Cortex of kidney (tissue), 1 donor: ENCODE measurements around the gene IGLL5.
"Not testable (repeated sequence)": the region's sequence is repeated elsewhere in the genome, so short reads cannot be mapped to it uniquely, and the experiment has no call there.

ENCODE experiments used
- DNase-seq: peaks from one replicate; lab custom pipeline; 2025; lab: John Stamatoyannopoulos, UW

Gene IGLL5

GRCh38 chr22:22914726-22915669, 27.4 kb downstream of the IGLL5 start:
- no peak for DNase-seq

DNA sequence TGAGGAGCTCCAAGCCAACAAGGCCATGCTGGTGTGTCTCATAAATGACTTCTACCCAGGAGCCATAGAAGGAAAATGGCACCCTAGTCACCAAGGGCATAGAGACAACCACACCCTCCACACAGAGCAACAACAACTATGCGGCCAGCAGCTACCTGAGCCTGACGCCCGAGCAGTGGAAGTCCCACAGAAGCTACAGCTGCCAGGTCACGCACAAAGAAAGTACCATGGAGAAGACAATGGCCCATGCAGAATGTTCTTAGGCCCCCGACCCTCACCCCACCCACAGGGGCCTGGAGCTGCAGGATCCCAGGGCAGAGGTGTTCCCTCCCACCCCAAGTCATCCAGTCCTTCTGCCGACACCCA, 28.0 kb downstream of the IGLL5 start:
- no peak for DNase-seq

DNA sequence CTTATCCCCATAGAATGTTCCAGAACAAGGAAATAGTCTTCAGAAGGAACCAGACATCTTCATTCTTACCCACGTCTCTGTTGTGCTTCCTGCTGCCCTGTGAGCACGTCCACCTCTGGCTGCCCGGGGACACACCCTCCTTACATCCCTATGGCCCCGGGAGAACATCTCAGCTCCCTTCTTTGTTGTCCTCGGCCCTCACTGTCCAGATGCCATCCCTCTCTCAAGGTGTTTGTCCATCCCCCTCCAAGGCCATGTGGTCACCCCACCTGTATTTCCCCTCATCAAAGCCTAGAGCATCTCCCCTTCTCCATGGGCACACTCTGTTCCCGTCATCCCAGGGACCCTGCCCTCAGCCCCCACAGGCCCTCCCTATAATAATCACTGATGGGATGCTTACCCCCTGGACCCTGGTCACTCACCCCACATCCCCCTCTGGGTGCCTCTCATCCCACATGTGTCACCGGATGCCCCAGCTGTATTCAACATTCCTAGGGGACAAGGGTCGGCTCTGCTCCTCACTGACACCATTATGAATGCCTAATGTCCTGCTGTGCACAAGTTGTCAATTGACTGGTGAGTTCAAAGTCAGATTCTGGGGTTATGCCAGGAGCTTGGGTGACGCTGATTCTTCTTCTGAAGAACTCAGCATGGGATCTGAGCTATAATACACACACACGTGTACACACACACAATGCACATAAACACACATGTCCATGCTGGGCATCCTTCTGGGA, 28.8 kb downstream of the IGLL5 start:
- no peak for DNase-seq

DNA sequence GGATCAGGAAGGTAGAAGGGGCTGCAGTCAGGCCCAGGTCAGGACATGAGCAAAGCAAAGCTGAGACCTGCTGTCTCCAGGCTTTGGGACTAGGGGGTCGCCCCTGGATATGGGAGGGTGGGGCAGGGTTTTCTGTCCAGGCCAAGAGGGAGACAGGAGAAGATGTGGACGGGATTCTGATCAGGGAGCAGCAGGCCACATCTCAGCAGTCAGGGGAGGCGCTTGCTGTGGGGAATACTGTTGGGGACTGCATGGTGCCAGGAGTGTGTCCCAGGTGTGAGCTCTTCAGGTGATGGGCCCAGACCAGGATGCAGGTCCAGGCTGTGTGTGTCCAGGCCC, 29.3 kb downstream of the IGLL5 start:
- DNase-seq, result no peak

DNA sequence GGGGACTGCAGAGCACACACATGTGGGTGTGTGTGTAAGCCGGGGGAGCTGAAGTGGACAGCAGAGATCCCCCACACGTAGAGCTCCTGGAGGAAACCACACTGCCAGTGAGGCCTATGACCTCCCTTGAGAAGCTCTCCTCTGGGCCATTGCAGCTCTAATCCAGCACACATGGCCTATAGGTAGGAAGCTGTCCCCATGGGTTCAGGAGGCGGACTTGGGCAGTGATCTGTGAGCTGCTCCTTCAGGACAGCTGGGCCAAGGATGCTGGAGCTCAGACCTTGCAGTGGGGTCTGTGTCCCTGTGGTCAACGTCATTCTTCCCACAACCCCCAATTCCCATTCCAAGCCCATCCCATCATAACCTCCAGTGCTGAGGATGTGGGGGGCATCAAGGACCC, 29.8 kb downstream of the IGLL5 start:
- no peak for DNase-seq

DNA sequence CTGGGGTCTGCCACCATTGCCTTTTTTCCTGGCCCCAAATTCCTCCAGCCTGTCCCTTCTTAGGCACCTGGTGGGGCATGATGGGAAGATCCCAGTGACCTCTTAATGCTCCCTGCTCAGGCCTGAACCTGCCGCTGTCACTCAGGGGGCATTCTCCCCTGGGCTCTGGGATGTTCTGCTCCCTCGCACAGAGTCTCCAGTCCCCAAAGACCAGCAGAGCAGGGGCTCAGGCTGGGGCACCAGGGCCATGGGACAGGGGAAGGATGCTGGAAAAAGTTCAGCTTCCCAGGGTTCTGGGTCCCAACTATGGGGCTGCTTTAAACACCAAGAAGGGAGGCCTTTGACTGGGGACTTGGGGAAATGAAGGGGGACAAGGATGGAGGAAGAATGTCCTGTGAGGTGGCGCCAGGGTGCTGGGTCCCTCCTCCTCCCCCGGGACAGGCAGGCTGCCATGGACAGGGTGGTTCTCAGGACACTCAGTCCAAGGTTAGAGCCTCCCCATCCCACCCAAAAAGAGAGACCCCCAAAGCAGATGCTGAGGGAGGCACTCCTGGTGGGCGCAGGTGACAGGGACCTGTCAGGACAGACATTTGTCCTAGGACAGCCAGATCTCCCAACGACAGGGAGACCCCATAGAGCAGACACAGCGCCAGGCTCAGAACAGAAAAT, 30.8 kb downstream of the IGLL5 start:
- DNase-seq, result no peak

GRCh38 chr22:22919041-22919440, 31.4 kb downstream of the IGLL5 start:
- no peak for DNase-seq

GRCh38 chr22:22920104-22920654, 32.6 kb downstream of the IGLL5 start:
- no peak for DNase-seq

DNA sequence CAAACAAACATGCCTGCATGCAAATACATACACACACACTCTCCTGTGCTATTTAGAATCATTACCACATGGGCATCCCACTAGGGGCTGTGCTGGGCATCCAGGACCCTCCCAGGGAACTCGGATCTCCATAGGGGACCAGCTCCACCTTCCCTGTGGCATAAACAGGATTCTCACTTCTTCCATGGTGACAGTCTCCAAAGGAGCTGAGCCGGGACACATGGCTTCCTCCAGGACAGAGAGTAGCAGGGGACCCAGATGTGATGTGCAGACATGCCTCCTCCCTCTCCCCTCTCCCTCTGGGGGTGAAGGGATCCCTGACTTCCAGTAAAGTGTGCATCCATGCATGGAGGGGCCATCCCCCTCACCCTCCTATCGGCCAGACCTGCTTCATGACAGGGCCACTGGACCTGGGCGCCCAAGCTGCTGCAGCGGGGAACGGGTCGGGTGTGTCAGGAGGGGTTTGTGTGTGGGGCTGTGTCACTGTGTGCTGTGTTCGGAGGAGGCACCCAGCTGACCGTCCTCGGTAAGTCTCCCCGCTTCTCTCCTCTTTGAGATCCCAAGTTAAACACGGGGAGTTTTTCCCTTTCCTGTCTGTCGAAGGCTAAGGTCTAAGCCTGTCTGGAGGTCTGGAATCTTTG, 33.4 kb downstream of the IGLL5 start:
- no peak for DNase-seq

- DNase-seq, result no peak
Observed at GRCh38 chr22:22921575-22921974, 34.0 kb downstream of the IGLL5 start.

GRCh38 chr22:22922092-22922953, 34.7 kb downstream of the IGLL5 start:
- DNase-seq, result not testable (repeated sequence)

- DNase-seq, result no peak
Observed at GRCh38 chr22:22922954-22923319, 35.3 kb downstream of the IGLL5 start.

- no peak for DNase-seq
Observed at GRCh38 chr22:22923379-22923778, 35.8 kb downstream of the IGLL5 start.

DNA sequence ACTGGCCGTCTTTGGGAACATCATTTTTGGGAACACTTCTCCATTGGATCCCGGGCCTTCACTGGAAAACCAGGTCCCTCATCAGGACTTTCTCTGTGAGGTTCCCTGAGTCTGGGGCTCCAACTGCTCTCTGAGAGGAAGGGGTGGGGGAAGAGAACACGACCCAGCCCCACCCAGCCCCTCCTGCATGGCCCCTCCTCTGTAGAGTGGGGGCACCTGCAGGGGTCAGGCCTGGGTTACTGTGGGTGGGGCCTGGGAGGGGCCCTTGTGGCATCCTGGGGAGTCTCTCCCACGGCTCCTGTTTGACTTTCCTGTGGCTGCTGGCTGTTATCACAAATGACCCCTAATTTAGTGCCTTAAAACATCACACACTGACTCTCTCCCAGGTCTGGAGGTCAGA, 36.3 kb downstream of the IGLL5 start:
- DNase-seq, result no peak

GRCh38 chr22:22924369-22925145, 36.9 kb downstream of the IGLL5 start:
- no peak for DNase-seq

GRCh38 chr22:22925146-22925804, 37.7 kb downstream of the IGLL5 start:
- DNase-seq, result no peak

GRCh38 chr22:22925805-22926369, 38.3 kb downstream of the IGLL5 start:
- no peak for DNase-seq

DNA sequence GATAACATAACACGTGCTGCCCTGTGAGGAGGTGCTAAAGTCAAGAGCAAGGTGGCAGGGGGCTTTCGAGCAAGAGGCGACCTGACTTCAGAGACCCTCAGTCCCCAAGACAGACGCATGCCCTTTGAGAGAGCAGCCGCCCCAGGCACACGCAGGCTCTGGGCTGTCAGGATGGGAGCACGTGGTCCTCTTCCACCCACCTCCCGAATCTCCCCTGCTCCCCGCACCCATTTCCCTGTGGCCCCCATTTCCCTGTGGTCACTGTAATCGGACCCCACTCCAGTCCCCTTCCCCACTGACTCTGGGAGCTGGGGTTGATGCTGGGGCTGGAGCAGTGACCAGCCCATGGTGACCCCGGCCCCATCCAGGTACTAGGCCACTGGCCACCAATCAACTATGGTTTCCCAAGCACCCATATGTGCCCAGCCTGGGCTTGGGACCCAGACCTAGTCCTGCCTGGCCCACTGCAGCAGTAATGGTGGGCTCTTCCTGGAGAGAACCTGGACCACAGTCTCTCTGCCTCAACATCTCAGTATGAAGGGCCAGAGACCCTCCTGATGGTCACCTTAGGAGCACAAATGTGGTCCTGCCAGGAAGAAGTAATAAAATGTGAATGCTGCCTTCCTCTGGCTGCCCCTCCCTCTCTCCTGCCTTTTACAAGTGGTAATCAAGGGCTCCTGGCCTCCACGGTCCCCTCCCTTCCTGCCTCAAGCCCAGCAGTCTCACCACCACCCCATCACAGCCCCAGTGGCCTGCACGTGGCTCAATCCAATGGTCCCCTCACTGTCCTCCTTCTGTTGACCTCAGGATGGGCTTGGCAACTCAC, 39.0 kb downstream of the IGLL5 start:
- DNase-seq, result no peak
